ENCODE data around the gene AFMID. TPM values are rescaled to one million over a fixed set of nuclear protein-coding genes. Genes with fewer than 3 reads are reported as not detected.
A peak's percentile ranks its signal among the peaks of the same experiment; 100 is the strongest.

AFMID gene
- total and polyA plus RNA-seq, 9 of the 15 experiments (the other 6 are each of a cell fraction or from before 2014, with no cell fraction given), result 62.1 to 188 (median 74.4) TPM

DNA sequence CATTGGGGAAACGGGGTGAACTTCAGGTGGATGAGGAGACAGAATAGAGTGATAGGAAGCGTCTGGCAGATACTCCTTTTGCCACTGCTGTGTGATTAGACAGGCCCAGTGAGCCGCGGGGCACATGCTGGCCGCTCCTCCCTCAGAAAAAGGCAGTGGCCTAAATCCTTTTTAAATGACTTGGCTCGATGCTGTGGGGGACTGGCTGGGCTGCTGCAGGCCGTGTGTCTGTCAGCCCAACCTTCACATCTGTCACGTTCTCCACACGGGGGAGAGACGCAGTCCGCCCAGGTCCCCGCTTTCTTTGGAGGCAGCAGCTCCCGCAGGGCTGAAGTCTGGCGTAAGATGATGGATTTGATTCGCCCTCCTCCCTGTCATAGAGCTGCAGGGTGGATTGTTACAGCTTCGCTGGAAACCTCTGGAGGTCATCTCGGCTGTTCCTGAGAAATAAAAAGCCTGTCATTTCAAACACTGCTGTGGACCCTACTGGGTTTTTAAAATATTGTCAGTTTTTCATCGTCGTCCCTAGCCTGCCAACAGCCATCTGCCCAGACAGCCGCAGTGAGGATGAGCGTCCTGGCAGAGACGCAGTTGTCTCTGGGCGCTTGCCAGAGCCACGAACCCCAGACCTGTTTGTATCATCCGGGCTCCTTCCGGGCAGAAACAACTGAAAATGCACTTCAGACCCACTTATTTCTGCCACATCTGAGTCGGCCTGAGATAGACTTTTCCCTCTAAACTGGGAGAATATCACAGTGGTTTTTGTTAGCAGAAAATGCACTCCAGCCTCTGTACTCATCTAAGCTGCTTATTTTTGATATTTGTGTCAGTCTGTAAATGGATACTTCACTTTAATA, 37.3 kb downstream of the AFMID start:
- Histone ChIP-seq H2AFZ (ENCODE audit: low read depth, low read length) (no peak overlapping the region), H3K9me1 (ENCODE audit: control insufficient read depth, insufficient read depth, low read length) (no peaks in the 10 kb centered on the region), H3K36me3 (ENCODE audit: control insufficient read depth, insufficient read depth, low read length) (peaks cover 56% of the 10 kb centered on the region; the same call in 2 of the 3 replicates), H3K9me3 (replicated peaks; ENCODE audit: control insufficient read depth, insufficient read depth, low read depth, low read length) (no peaks in the 10 kb centered on the region), H3K4me3 (no peak overlapping the region), H3K4me1 (replicated peaks in 1 of 2; ENCODE audit: control insufficient read depth in 2 of 2, insufficient read depth in 2 of 2, low read length in 2 of 2) (peaks cover 0 to 12% of the 10 kb centered on the region in 2 experiments; a peak in 3 of 5 replicates), H3K79me2 (ENCODE audit: control insufficient read depth, insufficient read depth, low read length) (peaks cover 4% of the 10 kb centered on the region; the same call in 1 of the 3 replicates), H4K20me1 (replicated peaks; ENCODE audit: control insufficient read depth, insufficient read depth, low read length) (0 out of 2 replicates have a peak, but pooled peaks cover 2% of the 10 kb centered on the region), H3K4me2 (ENCODE audit: insufficient read depth, low read length) (no peak overlapping the region), H3K27me3 (ENCODE audit: control insufficient read depth in 2 of 2, insufficient read depth in 2 of 2, low read length in 2 of 2) (no peaks in the 10 kb centered on the region), H3K9ac (ENCODE audit: insufficient read depth in 1 of 2, low read depth in 2 of 2, low read length in 2 of 2) (no peak overlapping the region), H3K27ac (ENCODE audit: extremely low read depth, low read depth, low read length) (no peak overlapping the region)
- 86% methylated on average over 27 of the region's 27 CpGs for WGBS (ENCODE audit: insufficient coverage, low coverage, missing lambda C conversion rate)
- no TSS peak for BruUV-seq (replicated peaks)
- in situ Hi-C loops (cut with MboI), result no loop called here
- peak; percentile 33; the same call in 1 of the 2 replicates for TF ChIP-seq MBD2 (IDR thresholded peaks at IDR 0.05; ENCODE audit: borderline replicate concordance, low read depth)
- TF ChIP-seq POLR2G (IDR thresholded peaks at IDR 0.05; ENCODE audit: low read depth, low read length), result peak; percentile 53
- TF ChIP-seq CCNT2 (IDR thresholded peaks at IDR 0.05; ENCODE audit: borderline replicate concordance, extremely low read depth, insufficient read length, low read depth, low read length), result no peak
- TF ChIP-seq, protein P1, sequence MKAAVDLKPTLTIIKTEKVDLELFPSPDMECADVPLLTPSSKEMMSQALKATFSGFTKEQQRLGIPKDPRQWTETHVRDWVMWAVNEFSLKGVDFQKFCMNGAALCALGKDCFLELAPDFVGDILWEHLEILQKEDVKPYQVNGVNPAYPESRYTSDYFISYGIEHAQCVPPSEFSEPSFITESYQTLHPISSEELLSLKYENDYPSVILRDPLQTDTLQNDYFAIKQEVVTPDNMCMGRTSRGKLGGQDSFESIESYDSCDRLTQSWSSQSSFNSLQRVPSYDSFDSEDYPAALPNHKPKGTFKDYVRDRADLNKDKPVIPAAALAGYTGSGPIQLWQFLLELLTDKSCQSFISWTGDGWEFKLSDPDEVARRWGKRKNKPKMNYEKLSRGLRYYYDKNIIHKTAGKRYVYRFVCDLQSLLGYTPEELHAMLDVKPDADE (conservative IDR thresholded peaks at IDR 0.05; ENCODE audit: control insufficient read depth, low read depth, low read length), result 0 out of 2 replicates have a peak, but pooled peaks have one; percentile 29
- TF ChIP-seq ZNF561 (CRISPR knock-in tag; conservative IDR thresholded peaks at IDR 0.05), result no peak
- no peak for TF ChIP-seq MAFG (tag; conservative IDR thresholded peaks at IDR 0.05)
- TF ChIP-seq RBFOX2 (IDR thresholded peaks at IDR 0.05; ENCODE audit: low read depth, low read length), result peak; percentile 39; the same call in 1 of the 2 replicates
- TF ChIP-seq MCM3 (IDR thresholded peaks at IDR 0.05), result no peak
- ChIA-PET POLR2A (interaction anchor here (0.5 to 4.3 kb wide), 8 partner anchors 10 to 200 kb away, joined by 3 to 30 read pairs (median 4); partner anchors contain the start of gene BIRC5), CTCF (ENCODE audit: low intra/inter-chr PET ratio) (no interaction called here)
- intact Hi-C loops (cut with micrococcal nuclease), result no loop called here
- FAIRE-seq (no peak), ATAC-seq (peak; percentile 27; the same call in 2 of the 3 replicates), DNase-seq (ENCODE audit: extremely low read depth in 1 of 4, low spot score in 3 of 4) (no peak)
